Vagina (tissue), 2 donors: ENCODE results near the gene RPL27A.

Experiments used
- POLR2A ChIP-seq, 2 donors: fragments of 450-650 bp; IDR thresholded peaks; one replicate each; pipeline ENCODE4 v1.6.1; 2017; ENCODE audit warnings: antibody characterized with exemption in 2 of 2, mild to moderate bottlenecking in 2 of 2, moderate library complexity in 2 of 2
- POLR2AphosphoS5 ChIP-seq, 2 donors: sonication (generic); formaldehyde crosslinking; IDR thresholded peaks; one replicate each; pipeline ENCODE4 v1.9.0; 2017; ENCODE audit warnings: antibody characterized with exemption in 2 of 2, mild to moderate bottlenecking in 2 of 2, low read depth in 1 of 2; ENCODE audit not compliant: insufficient read depth in 1 of 2
- TF ChIP-seq, protein P1 (sequence below), 3 experiments: fragments of 450-650 bp in 2 of 3; fragments of 200-600 bp in 1 of 3; sonication (generic) in 1 of 3; IDR thresholded peaks; one replicate each; pipeline ENCODE4 v1.5.1; 2017 to 2019; ENCODE audit warnings: antibody characterized with exemption in 3 of 3, mild to moderate bottlenecking in 2 of 3, moderate library complexity in 2 of 3

- TF ChIP-seq, protein P1, sequence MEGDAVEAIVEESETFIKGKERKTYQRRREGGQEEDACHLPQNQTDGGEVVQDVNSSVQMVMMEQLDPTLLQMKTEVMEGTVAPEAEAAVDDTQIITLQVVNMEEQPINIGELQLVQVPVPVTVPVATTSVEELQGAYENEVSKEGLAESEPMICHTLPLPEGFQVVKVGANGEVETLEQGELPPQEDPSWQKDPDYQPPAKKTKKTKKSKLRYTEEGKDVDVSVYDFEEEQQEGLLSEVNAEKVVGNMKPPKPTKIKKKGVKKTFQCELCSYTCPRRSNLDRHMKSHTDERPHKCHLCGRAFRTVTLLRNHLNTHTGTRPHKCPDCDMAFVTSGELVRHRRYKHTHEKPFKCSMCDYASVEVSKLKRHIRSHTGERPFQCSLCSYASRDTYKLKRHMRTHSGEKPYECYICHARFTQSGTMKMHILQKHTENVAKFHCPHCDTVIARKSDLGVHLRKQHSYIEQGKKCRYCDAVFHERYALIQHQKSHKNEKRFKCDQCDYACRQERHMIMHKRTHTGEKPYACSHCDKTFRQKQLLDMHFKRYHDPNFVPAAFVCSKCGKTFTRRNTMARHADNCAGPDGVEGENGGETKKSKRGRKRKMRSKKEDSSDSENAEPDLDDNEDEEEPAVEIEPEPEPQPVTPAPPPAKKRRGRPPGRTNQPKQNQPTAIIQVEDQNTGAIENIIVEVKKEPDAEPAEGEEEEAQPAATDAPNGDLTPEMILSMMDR (IDR thresholded peaks at IDR 0.05) = no peak
- TF ChIP-seq POLR2A (IDR thresholded peaks at IDR 0.05) (no peak), POLR2AphosphoS5 (IDR thresholded peaks at IDR 0.05; ENCODE audit: insufficient read depth in 1 of 2, low read depth in 1 of 2) (no peak)
Measured at GRCh38 chr11:8691601-8692000, 9.0 kb downstream of the RPL27A start.
